Frontal cortex (tissue), 1 donor: ENCODE results near the gene NIBAN1. TPM values are rescaled to one million over a fixed set of nuclear protein-coding genes. Genes with fewer than 3 reads are reported as not detected.

Experiments
- small RNA-seq: library from RNA; depleted of rRNA; stranded (forward); fragments of <200 nt; gene quantifications from one replicate; pipeline ENCODE3, GENCODE V24; 2014
- total RNA-seq: library from RNA; depleted of rRNA; stranded (reverse); fragments of >200 nt; gene quantifications from one replicate; pipeline ENCODE4 v1.2.3, GENCODE V29; 2014

NIBAN1 gene
- total RNA-seq, 1 donor from 2014 or later: 2.4 TPM

Small RNA genes lying within 50 kb of the gene (small RNA-seq; reads per million reads assigned to genes)
- not detected for gene RNA5SP72

Other genes with a start within 250 kb of the NIBAN1 start
- gene EDEM3, start 219.7 kb downstream of the NIBAN1 start, total RNA-seq: 93.3 TPM
- gene RNF2, start 71.0 kb upstream of the NIBAN1 start, total RNA-seq: 142 TPM
- gene TRMT1L, start 182.4 kb upstream of the NIBAN1 start, total RNA-seq: 23.6 TPM
- gene SWT1, start 182.7 kb upstream of the NIBAN1 start, total RNA-seq: 59.5 TPM